ENCODE data around the gene RLN1. TPM values are rescaled to one million over a fixed set of nuclear protein-coding genes. Genes with fewer than 3 reads are reported as not detected.

Gene RLN1
- total and polyA plus RNA-seq, 4 donors = 0.11 to 0.48 (median 0.22) TPM; not detected in 1

DNA sequence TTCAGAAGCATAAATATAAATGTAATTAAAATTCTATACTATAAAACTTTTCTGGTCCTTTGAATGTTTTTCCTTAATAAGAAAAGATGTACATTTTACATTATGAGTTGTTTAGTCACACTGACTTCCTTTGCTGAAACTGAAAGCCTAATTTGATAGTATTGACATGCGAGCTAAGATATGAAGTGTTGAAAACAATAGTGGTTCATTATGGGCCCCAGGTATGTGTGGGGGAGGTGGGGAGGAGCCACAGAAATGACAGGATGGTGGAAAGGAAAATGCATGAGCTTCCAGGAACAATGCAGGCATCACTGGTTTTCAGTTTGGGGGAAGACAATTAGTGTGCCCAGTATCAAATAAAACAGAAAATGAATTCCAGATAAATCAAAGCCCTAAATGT is 35.4 kb upstream of the RLN1 start:
- TF ChIP-seq, protein P1, sequence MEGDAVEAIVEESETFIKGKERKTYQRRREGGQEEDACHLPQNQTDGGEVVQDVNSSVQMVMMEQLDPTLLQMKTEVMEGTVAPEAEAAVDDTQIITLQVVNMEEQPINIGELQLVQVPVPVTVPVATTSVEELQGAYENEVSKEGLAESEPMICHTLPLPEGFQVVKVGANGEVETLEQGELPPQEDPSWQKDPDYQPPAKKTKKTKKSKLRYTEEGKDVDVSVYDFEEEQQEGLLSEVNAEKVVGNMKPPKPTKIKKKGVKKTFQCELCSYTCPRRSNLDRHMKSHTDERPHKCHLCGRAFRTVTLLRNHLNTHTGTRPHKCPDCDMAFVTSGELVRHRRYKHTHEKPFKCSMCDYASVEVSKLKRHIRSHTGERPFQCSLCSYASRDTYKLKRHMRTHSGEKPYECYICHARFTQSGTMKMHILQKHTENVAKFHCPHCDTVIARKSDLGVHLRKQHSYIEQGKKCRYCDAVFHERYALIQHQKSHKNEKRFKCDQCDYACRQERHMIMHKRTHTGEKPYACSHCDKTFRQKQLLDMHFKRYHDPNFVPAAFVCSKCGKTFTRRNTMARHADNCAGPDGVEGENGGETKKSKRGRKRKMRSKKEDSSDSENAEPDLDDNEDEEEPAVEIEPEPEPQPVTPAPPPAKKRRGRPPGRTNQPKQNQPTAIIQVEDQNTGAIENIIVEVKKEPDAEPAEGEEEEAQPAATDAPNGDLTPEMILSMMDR (IDR thresholded peaks at IDR 0.05; ENCODE audit: control extremely low read depth, extremely low read depth) = no peak
- DNase-seq (no peak), ATAC-seq (ENCODE audit: insufficient read depth, low FRiP score) (no peak)
- Histone ChIP-seq H3K27me3 (ENCODE audit: control insufficient read depth in 3 of 3, insufficient read depth in 3 of 3, low read length in 2 of 3) (no peaks in the 10 kb centered on the region), H3K4me3 (no peak overlapping the region), H3K4me1 (ENCODE audit: control insufficient read depth in 5 of 5, insufficient read depth in 5 of 5, low read length in 5 of 5) (peaks cover 0 to 7% (median 0%) of the 10 kb centered on the region in 5 donors), H3K9ac (ENCODE audit: insufficient read depth in 1 of 2, low read length in 2 of 2) (no peak overlapping the region), H3K36me3 (ENCODE audit: control insufficient read depth in 4 of 4, insufficient read depth in 4 of 4, low read length in 4 of 4) (peaks cover 0 to 2% (median 0%) of the 10 kb centered on the region in 4 donors), H3K9me3 (ENCODE audit: control insufficient read depth in 4 of 4, insufficient read depth in 3 of 4, low read length in 3 of 4) (no peaks in the 10 kb centered on the region), H3K27ac (ENCODE audit: low read depth in 1 of 2, low read length in 1 of 2) (no peak overlapping the region)
- 36 to 73% methylated on average over 1 of the region's 1 CpG for WGBS, 2 donors

DNA sequence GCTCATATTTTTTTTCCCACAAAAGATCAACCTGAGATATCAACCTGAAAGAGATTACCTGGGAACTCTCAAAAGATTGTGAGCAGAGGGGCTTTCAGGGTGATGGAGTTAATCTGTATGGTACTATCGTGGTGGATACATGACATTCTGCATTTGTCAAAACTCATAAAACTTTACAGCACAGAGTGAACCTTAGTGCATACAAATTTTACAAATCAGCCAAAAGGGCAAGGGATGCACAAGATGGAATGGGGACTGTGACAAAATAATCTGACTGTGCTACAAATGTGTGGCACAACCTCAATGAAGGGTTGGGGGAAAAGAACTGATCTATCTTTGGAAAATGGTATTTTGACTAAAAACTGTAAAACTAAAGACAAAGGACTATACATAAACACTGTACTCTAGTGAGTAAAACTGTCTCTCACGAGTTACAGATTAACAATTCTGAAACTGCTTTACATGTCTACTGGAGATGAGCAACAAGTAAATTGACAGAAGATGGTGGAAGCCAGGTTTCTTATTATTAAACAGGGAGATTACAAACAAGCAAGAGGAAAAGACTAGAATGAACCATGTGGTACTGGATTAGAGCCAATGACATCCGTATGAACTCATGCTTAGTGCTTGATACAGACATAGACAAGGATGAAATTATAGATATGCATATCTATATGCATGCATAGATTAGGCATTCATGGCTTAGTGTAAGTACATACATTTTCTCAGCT is 24.8 kb upstream of the RLN1 start:
- Histone ChIP-seq H3K27ac (ENCODE audit: low read depth in 1 of 2, low read length in 1 of 2) (no peak overlapping the region), H3K4me3 (no peak overlapping the region), H3K36me3 (ENCODE audit: control insufficient read depth in 4 of 4, insufficient read depth in 4 of 4, low read length in 4 of 4) (peaks cover 0 to 3% (median 0%) of the 10 kb centered on the region in 4 donors), H3K9me3 (ENCODE audit: control insufficient read depth in 4 of 4, insufficient read depth in 3 of 4, low read length in 3 of 4) (peaks cover 0 to 5% (median 0%) of the 10 kb centered on the region in 4 donors), H3K27me3 (ENCODE audit: control insufficient read depth in 3 of 3, insufficient read depth in 3 of 3, low read length in 2 of 3) (no peaks in the 10 kb centered on the region), H3K9ac (ENCODE audit: insufficient read depth in 1 of 2, low read length in 2 of 2) (no peak overlapping the region), H3K4me1 (ENCODE audit: control insufficient read depth in 5 of 5, insufficient read depth in 5 of 5, low read length in 5 of 5) (peaks cover 0 to 8% (median 0%) of the 10 kb centered on the region in 5 donors)
- ATAC-seq (ENCODE audit: insufficient read depth, low FRiP score) (no peak), DNase-seq (peak in 1 of 3 donors; percentile 8)
- TF ChIP-seq, protein P1 (IDR thresholded peaks at IDR 0.05; ENCODE audit: control extremely low read depth, extremely low read depth) = no peak
- WGBS, 2 donors = 59 to 60% methylated on average over 3 of the region's 3 CpGs

DNA sequence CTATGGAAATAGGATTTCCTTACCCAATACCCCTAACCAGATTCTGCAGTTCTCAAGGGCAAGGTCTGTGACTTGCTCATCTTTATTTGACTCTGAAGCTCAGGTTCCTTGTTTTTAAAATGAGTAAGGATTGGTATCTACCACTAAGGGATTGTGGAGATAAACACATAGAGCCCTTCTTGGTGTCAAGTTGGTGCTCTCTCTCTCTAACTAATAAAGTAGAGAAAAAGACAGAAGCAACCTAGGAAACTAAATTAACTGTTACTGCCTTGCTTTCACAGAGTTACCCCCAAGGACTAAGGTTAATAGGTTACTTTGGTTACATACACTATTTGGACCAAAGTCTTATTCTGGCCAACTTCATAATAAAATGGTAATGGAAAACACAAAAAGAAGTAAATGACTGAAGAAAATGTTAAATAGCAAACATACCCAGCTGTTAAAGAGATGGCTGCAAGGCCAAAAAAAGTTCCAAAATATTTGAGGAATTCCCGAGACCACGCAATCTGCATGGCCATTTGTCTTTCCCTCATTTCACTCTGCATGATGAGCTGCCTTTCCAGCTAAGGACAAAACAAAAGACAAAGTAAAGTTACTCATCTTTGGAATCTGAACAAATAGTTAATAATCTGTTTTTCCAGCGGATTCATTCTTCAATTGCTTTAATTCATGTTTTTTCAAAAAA is 21.8 kb upstream of the RLN1 start:
- Histone ChIP-seq H3K4me1 (ENCODE audit: control insufficient read depth in 5 of 5, insufficient read depth in 5 of 5, low read length in 5 of 5) (peaks cover 0 to 8% (median 0%) of the 10 kb centered on the region in 5 donors), H3K27ac (ENCODE audit: low read depth in 1 of 2, low read length in 1 of 2) (no peak overlapping the region), H3K36me3 (ENCODE audit: control insufficient read depth in 4 of 4, insufficient read depth in 4 of 4, low read length in 4 of 4) (peaks cover 0 to 4% (median 2%) of the 10 kb centered on the region in 4 donors), H3K9me3 (ENCODE audit: control insufficient read depth in 4 of 4, insufficient read depth in 3 of 4, low read length in 3 of 4) (no peaks in the 10 kb centered on the region), H3K27me3 (ENCODE audit: control insufficient read depth in 3 of 3, insufficient read depth in 3 of 3, low read length in 2 of 3) (no peaks in the 10 kb centered on the region), H3K9ac (ENCODE audit: insufficient read depth in 1 of 2, low read length in 2 of 2) (no peak overlapping the region), H3K4me3 (no peak overlapping the region)
- ATAC-seq (ENCODE audit: insufficient read depth, low FRiP score) (no peak), DNase-seq (no peak)
- 83 to 91% methylated on average over 3 of the region's 3 CpGs for WGBS, 2 donors
- TF ChIP-seq, protein P1 (IDR thresholded peaks at IDR 0.05; ENCODE audit: control extremely low read depth, extremely low read depth) = no peak
